ENCODE results near the gene EYA3.

DNA sequence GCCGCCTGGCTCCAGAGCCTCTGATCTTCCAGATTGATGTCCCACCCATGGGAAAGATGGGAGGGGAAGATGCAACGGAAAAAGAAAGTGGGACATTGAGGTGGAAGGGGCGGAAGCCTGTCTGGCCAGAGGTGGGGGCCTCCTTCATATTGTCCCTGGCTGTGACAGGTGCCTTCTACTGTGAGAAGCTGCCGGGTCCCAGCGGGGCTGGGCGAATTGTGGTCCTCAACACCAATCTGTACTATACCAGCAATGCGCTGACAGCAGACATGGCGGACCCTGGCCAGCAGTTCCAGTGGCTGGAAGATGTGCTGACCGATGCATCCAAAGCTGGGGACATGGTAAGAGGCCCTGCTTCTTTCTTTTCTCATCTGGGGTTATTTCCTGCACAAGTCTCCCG lies 134.2 kb downstream of the EYA3 start:
- TF ChIP-seq, protein P1, sequence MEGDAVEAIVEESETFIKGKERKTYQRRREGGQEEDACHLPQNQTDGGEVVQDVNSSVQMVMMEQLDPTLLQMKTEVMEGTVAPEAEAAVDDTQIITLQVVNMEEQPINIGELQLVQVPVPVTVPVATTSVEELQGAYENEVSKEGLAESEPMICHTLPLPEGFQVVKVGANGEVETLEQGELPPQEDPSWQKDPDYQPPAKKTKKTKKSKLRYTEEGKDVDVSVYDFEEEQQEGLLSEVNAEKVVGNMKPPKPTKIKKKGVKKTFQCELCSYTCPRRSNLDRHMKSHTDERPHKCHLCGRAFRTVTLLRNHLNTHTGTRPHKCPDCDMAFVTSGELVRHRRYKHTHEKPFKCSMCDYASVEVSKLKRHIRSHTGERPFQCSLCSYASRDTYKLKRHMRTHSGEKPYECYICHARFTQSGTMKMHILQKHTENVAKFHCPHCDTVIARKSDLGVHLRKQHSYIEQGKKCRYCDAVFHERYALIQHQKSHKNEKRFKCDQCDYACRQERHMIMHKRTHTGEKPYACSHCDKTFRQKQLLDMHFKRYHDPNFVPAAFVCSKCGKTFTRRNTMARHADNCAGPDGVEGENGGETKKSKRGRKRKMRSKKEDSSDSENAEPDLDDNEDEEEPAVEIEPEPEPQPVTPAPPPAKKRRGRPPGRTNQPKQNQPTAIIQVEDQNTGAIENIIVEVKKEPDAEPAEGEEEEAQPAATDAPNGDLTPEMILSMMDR (conservative IDR thresholded peaks at IDR 0.05; ENCODE audit: low read depth, low read length), result no peak
- TF ChIP-seq EZH2 (IDR thresholded peaks at IDR 0.05; ENCODE audit: low read length, unreplicated experiment), result no peak

Data from PC-3 (cell line).